Measurements from ENCODE around the gene FTCDNL1. TPM values are rescaled to one million over a fixed set of nuclear protein-coding genes. Genes with fewer than 3 reads are reported as not detected.

The FTCDNL1 gene
- total and polyA plus RNA-seq, 2 donors = 0.85 to 1.4 TPM

GRCh38 chr2:199797431-199798403 lies 53.3 kb downstream of the FTCDNL1 start:
- WGBS = 48% methylated on average over 4 of the region's 4 CpGs
- H3K36me3 ChIP-seq (ENCODE audit: insufficient read depth) = no peaks in the 10 kb centered on the region
- no peak for DNase-seq (ENCODE audit: extremely low spot score)
- no peak overlapping the region for H3K4me3 ChIP-seq (ENCODE audit: low read depth, low read length)
- H3K4me1 ChIP-seq (ENCODE audit: insufficient read depth) = no peaks in the 10 kb centered on the region
- H3K27ac ChIP-seq (ENCODE audit: low read depth) = no peak overlapping the region

- DNase-seq (ENCODE audit: extremely low spot score) = no peak
- 47% methylated on average over 4 of the region's 4 CpGs for WGBS
These were observed 58.6 kb downstream of the FTCDNL1 start for GRCh38 chr2:199792381-199792780.

DNA sequence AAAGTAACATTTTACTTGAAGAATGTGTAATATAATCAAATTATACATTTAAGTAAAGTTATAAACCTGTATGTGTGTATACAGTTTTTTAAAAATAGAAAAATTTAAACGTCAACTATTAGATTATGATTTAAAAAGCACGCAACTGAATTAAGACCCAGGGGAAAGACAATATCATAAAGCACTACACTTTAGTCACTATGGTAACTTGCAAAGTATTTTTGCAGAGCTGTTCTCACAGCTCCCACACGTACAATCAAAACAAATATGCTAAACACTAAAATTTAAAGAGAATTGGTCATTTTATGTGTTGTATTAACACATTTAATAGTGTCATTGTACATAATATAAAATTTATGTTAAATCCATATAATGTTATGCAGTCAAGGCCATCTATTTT lies 59.7 kb downstream of the FTCDNL1 start:
- WGBS = 53% methylated on average over 3 of the region's 3 CpGs
- H3K36me3 ChIP-seq (ENCODE audit: insufficient read depth) = no peaks in the 10 kb centered on the region

More at GRCh38 chr2:199792381-199792780, 58.6 kb downstream of the FTCDNL1 start:
- H3K4me1 ChIP-seq (ENCODE audit: insufficient read depth) = no peaks in the 10 kb centered on the region
- no peak overlapping the region for H3K4me3 ChIP-seq (ENCODE audit: low read depth, low read length)
- H3K27ac ChIP-seq (ENCODE audit: low read depth) = no peak overlapping the region
- no peaks in the 10 kb centered on the region for H3K36me3 ChIP-seq (ENCODE audit: insufficient read depth)

DNA sequence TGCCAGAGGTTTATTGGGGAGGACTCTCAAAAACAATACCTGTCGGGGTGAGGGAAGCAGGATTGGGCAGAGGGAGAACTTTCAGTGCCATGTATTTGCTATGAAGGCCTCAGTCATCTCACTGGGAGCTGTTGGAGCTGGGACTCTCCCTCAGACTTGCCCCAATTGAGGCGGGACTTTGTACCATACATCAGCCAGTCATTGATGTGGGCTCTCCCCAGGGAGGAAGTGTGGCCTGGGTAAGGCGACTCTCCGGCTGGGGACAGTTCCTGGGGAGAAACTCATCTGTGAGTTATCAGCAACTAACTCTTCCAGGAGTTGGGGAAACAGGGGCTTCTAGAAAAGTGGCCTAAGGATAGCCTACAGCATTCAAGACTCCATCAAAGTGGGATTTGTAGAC lies 66.5 kb downstream of the FTCDNL1 start:
- DNase-seq (ENCODE audit: extremely low spot score) = no peak
- H3K4me1 ChIP-seq (ENCODE audit: insufficient read depth) = no peaks in the 10 kb centered on the region
- WGBS = 86% methylated on average over 4 of the region's 4 CpGs
- H3K4me3 ChIP-seq (ENCODE audit: low read depth, low read length) = no peak overlapping the region
- H3K36me3 ChIP-seq (ENCODE audit: insufficient read depth) = no peaks in the 10 kb centered on the region
- no peak overlapping the region for H3K27ac ChIP-seq (ENCODE audit: low read depth)

More for the DNA sequence above, 59.7 kb downstream of the FTCDNL1 start:
- no peak for DNase-seq (ENCODE audit: extremely low spot score)
- Histone ChIP-seq H3K4me1 (ENCODE audit: insufficient read depth) (no peaks in the 10 kb centered on the region), H3K4me3 (ENCODE audit: low read depth, low read length) (no peak overlapping the region), H3K27ac (ENCODE audit: low read depth) (no peak overlapping the region)

DNA sequence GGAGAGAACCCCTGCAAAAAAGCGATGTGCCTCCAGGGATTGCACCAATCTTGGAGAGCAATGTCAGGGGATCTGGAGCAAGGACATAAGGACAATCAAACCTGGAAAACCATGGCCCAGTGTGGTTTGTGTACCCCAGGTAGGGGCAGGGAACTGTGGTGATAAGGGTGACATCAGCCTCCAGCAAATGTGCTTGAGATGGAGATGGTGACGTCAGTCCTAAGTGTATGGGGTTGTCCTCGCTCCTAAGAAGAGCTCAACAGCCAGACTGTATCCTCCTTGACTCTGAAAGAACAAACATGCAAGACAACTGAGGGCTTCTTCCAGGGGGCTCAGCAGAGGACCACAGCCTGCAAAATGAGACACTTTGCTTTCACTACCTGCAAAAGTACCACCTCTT lies 71.4 kb downstream of the FTCDNL1 start:
- H3K4me1 ChIP-seq (ENCODE audit: insufficient read depth) = no peaks in the 10 kb centered on the region
- no peak overlapping the region for H3K4me3 ChIP-seq (ENCODE audit: low read depth, low read length)
- H3K36me3 ChIP-seq (ENCODE audit: insufficient read depth) = no peaks in the 10 kb centered on the region
- no peak for DNase-seq (ENCODE audit: extremely low spot score)
- H3K27ac ChIP-seq (ENCODE audit: low read depth) = no peak overlapping the region
- WGBS = 92% methylated on average over 3 of the region's 3 CpGs

GRCh38 chr2:199778655-199779054 lies 72.3 kb downstream of the FTCDNL1 start:
- Histone ChIP-seq H3K4me1 (ENCODE audit: insufficient read depth) (no peaks in the 10 kb centered on the region), H3K27ac (ENCODE audit: low read depth) (no peak overlapping the region), H3K36me3 (ENCODE audit: insufficient read depth) (no peaks in the 10 kb centered on the region), H3K4me3 (ENCODE audit: low read depth, low read length) (no peak overlapping the region)
- 67% methylated on average over 3 of the region's 3 CpGs for WGBS
- DNase-seq (ENCODE audit: extremely low spot score) = no peak

GRCh38 chr2:199777916-199778315 lies 73.1 kb downstream of the FTCDNL1 start:
- Histone ChIP-seq H3K4me1 (ENCODE audit: insufficient read depth) (no peaks in the 10 kb centered on the region), H3K27ac (ENCODE audit: low read depth) (no peak overlapping the region), H3K4me3 (ENCODE audit: low read depth, low read length) (no peak overlapping the region), H3K36me3 (ENCODE audit: insufficient read depth) (no peaks in the 10 kb centered on the region)
- WGBS = 81% methylated on average over 2 of the region's 2 CpGs
- no peak for DNase-seq (ENCODE audit: extremely low spot score)

DNA sequence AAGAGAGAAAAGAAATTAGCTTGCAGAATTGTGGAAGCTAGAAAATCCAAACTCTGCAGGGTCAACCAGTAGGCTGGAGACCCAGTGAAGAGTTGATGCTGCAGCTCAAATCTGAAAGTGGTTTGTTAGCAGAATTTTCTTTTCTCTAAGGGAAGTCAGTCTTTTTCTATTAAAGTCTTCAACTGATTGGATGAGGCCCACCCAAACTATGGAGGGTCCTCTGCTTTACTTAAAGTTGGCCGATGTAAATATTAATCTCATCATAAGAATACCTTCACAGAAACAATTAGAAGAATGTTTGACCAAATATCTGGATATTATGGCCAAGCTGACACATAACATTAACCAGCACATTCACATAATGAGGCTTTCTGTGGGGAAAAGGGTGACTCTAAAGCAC lies 73.7 kb downstream of the FTCDNL1 start:
- no peaks in the 10 kb centered on the region for H3K36me3 ChIP-seq (ENCODE audit: insufficient read depth)
- no peak for DNase-seq (ENCODE audit: extremely low spot score)
- no peaks in the 10 kb centered on the region for H3K4me1 ChIP-seq (ENCODE audit: insufficient read depth)
- no peak overlapping the region for H3K27ac ChIP-seq (ENCODE audit: low read depth)
- H3K4me3 ChIP-seq (ENCODE audit: low read depth, low read length) = no peak overlapping the region
- WGBS = 93% methylated on average over 1 of the region's 1 CpG

DNA sequence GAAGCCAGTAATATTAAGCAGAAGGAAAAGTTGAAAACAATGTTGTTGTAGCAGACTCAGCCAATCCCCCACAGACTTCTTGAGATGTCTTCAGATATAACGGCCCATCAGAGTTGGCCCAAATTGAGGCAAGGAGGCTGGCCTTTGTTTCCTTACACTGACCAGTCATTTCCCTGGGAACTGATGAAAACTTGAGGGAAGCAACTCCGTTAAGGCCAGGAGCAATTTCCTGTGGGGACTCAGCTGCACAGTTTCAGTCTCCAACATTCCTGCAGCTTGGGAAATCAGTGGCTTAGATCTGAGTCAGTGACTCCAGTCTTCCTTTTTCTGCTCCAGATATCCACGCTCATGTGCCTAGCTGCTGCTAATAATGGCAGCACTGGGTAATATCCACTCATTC lies 75.7 kb downstream of the FTCDNL1 start:
- no peak for DNase-seq (ENCODE audit: extremely low spot score)
- Histone ChIP-seq H3K4me3 (ENCODE audit: low read depth, low read length) (no peak overlapping the region), H3K4me1 (ENCODE audit: insufficient read depth) (no peaks in the 10 kb centered on the region), H3K27ac (ENCODE audit: low read depth) (no peak overlapping the region), H3K36me3 (ENCODE audit: insufficient read depth) (no peaks in the 10 kb centered on the region)
- WGBS = 72% methylated on average over 3 of the region's 3 CpGs

DNA sequence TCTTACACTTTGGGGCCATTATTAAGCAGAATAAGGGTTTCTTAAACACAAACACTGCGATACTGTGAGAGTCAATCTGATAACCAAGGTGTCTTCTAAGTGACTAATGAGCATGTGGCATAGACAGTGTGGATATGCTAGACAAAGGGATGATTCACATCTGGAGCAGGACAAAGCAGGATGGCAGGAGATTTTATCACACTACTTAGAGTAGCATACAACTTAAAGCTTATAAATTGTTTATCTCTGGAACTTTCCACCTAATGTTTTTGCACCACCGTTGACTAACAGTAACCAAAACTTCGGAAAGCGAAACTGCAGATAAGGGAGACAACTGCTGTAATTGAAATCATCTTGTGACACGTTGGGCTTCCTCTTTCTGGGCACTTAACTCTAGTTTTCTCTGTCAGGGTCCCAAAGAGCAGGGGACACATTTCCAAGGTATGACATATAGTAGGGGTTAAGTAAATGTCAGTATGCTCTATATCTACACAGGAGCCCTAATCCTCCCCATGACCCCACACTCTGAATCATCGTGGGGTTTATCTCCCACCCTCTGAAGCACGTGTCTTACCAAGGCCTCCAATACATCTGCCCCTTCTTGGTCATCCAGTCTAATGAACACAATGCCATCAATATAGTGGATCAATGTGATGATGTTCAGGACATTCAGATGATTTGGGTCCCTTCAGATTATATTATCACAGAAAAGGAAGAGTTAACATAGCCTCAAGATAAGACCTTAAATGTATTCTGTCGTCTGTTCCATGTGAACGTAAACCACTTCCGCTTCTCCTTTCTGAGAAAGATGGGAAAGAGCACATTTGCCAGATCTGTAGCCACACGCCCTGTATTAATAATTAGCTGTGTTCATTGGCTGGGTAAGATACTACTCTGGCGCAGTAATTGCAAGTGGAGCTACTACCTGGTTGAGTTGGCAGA lies 78.7 kb downstream of the FTCDNL1 start:
- no peak for DNase-seq (ENCODE audit: extremely low spot score)
- WGBS = 60% methylated on average over 12 of the region's 12 CpGs
- no peak overlapping the region for H3K4me3 ChIP-seq (ENCODE audit: low read depth, low read length)
- H3K4me1 ChIP-seq (ENCODE audit: insufficient read depth) = no peaks in the 10 kb centered on the region
- H3K27ac ChIP-seq (ENCODE audit: low read depth) = no peak overlapping the region
- no peaks in the 10 kb centered on the region for H3K36me3 ChIP-seq (ENCODE audit: insufficient read depth)

- Histone ChIP-seq H3K27ac (ENCODE audit: low read depth) (no peak overlapping the region), H3K4me3 (ENCODE audit: low read depth, low read length) (no peak overlapping the region), H3K36me3 (ENCODE audit: insufficient read depth) (no peaks in the 10 kb centered on the region), H3K4me1 (ENCODE audit: insufficient read depth) (no peaks in the 10 kb centered on the region)
- DNase-seq (ENCODE audit: extremely low spot score) = no peak
- 83% methylated on average over 2 of the region's 2 CpGs for WGBS
These were observed 80.3 kb downstream of the FTCDNL1 start for GRCh38 chr2:199770716-199771115.

DNA sequence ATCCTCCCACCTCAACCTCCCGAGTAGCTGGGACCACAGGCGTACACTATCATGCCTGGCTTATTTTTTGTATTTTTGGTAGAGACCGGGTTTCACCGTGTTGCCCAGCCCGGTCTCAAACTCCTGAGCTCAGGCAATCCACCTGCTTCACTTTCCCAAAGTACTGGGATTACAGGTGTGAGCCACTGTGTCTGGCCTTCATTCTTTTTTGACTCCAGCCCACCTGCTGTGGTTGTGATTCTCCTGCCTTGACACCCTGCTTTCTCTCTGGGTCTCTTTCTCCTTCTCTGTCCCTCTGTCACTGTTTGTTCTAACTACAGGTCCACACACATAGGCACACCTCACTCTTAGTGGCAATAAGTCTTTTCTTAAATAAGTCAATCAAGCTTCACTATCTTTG lies 85.3 kb downstream of the FTCDNL1 start:
- no peak for DNase-seq (ENCODE audit: extremely low spot score)
- H3K27ac ChIP-seq (ENCODE audit: low read depth) = no peak overlapping the region
- WGBS = 94% methylated on average over 5 of the region's 5 CpGs
- no peak overlapping the region for H3K4me3 ChIP-seq (ENCODE audit: low read depth, low read length)
- no peaks in the 10 kb centered on the region for H3K36me3 ChIP-seq (ENCODE audit: insufficient read depth)
- H3K4me1 ChIP-seq (ENCODE audit: insufficient read depth) = no peaks in the 10 kb centered on the region

- no peak for DNase-seq (ENCODE audit: extremely low spot score)
- 90% methylated on average over 7 of the region's 7 CpGs for WGBS
- H3K36me3 ChIP-seq (ENCODE audit: insufficient read depth) = no peaks in the 10 kb centered on the region
- no peak overlapping the region for H3K27ac ChIP-seq (ENCODE audit: low read depth)
- H3K4me3 ChIP-seq (ENCODE audit: low read depth, low read length) = no peak overlapping the region
- no peaks in the 10 kb centered on the region for H3K4me1 ChIP-seq (ENCODE audit: insufficient read depth)
These were observed 86.7 kb downstream of the FTCDNL1 start for GRCh38 chr2:199764273-199764800.

Data from urinary bladder (tissue), 4 donors.